HEK293 (cell line): Measurements from ENCODE around the gene PODN.

Experiments
- ATF2 ChIP-seq: fragments of 450-650 bp; formaldehyde crosslinking; IDR thresholded peaks from 2 replicates; pipeline ENCODE4 v1.5.1; 2016; ENCODE audit warnings: missing biosample characterization, missing genetic modification characterization, low read depth
- BCL11A ChIP-seq: fragments of 450-650 bp; formaldehyde crosslinking; IDR thresholded peaks from 2 replicates; pipeline ENCODE4 v1.5.1; 2016; ENCODE audit warnings: low read depth, missing biosample characterization, missing genetic modification characterization
- CTCF ChIP-seq: fragments of 450-650 bp; formaldehyde crosslinking; IDR thresholded peaks from 2 replicates; pipeline ENCODE4 v1.5.1; 2016; ENCODE audit warnings: missing biosample characterization, missing genetic modification characterization
- PBX3 ChIP-seq: sonication (generic); formaldehyde crosslinking; IDR thresholded peaks from 2 replicates; pipeline ENCODE4 v1.8.1; 2022; ENCODE audit warnings: mild to moderate bottlenecking, moderate library complexity, missing genetic modification reagents
- TCF7L2 ChIP-seq: IDR thresholded peaks from 2 replicates; pipeline ENCODE4 v1.6.1; 2011; ENCODE audit warnings: low read depth, mild to moderate bottlenecking, inconsistent platforms, low read length, moderate library complexity, borderline replicate concordance
- ZBTB1 ChIP-seq: fragments of 450-650 bp; formaldehyde crosslinking; IDR thresholded peaks from 2 replicates; pipeline ENCODE4 v1.5.1; 2016; ENCODE audit warnings: missing biosample characterization, missing genetic modification characterization
- ZBTB7A ChIP-seq: fragments of 450-650 bp; formaldehyde crosslinking; IDR thresholded peaks from 2 replicates; pipeline ENCODE4 v1.5.1; 2016; ENCODE audit warnings: low read depth, missing biosample characterization, missing genetic modification characterization
- ZFP37 ChIP-seq: fragments of 450-650 bp; formaldehyde crosslinking; IDR thresholded peaks from 2 replicates; pipeline ENCODE4 v1.5.1; 2016; ENCODE audit warnings: missing biosample characterization, missing genetic modification characterization
- ZNF121 ChIP-seq: fragments of 450-650 bp; formaldehyde crosslinking; IDR thresholded peaks from 2 replicates; pipeline ENCODE4 v1.5.1; 2016; ENCODE audit warnings: missing biosample characterization, missing genetic modification characterization
- ZNF23 ChIP-seq: fragments of 450-650 bp; formaldehyde crosslinking; IDR thresholded peaks from 2 replicates; pipeline ENCODE4 v1.5.1; 2016; ENCODE audit warnings: missing biosample characterization, missing genetic modification characterization, borderline replicate concordance
- ZNF274 ChIP-seq, 2 experiments: fragments of 200-500 bp in 1 of 2; fragments of 450-650 bp in 1 of 2; sonication (Bioruptor generic) in 1 of 2; formaldehyde crosslinking in 1 of 2; IDR thresholded peaks; 2 replicates each; pipeline versions ENCODE4 v1.5.1 to v1.6.1; 2014 to 2016; ENCODE audit warnings: borderline replicate concordance in 1 of 2, inconsistent platforms in 1 of 2, low read length in 1 of 2, missing biosample characterization in 1 of 2, missing genetic modification characterization in 1 of 2
- ZNF416 ChIP-seq: fragments of 450-650 bp; formaldehyde crosslinking; IDR thresholded peaks from 2 replicates; pipeline ENCODE4 v1.5.1; 2016; ENCODE audit warnings: missing biosample characterization, missing genetic modification characterization
- ZNF549 ChIP-seq: fragments of 450-650 bp; IDR thresholded peaks from 2 replicates; pipeline ENCODE4 v1.5.1; 2018; ENCODE audit warnings: missing biosample characterization, missing genetic modification characterization, mild to moderate bottlenecking, inconsistent platforms, moderate library complexity

- TF ChIP-seq ZBTB7A (no peak), BCL11A (no peak), ZNF121 (tag by site-specific recombination) (no peak), ZBTB1 (no peak), CTCF (tag by site-specific recombination) (no peak), TCF7L2 (no peak), ZNF549 (tag by site-specific recombination) (no peak), PBX3 (CRISPR knock-in tag) (no peak), ZFP37 (tag by site-specific recombination) (no peak), ZNF416 (tag by site-specific recombination) (no peak), ZNF23 (tag by site-specific recombination) (no peak), ZNF274 (IDR thresholded peaks at IDR 0.05; ENCODE audit: low read length) (no peak), ZNF274 (tag by site-specific recombination; IDR thresholded peaks at IDR 0.05; ENCODE audit: borderline replicate concordance) (no peak), ATF2 (tag by site-specific recombination) (no peak)
These were observed 24.6 kb downstream of the PODN start for GRCh38 chr1:53086491-53087070.
